Jurkat, Clone E6-1 (cell line): ENCODE data around the gene RPAIN.
"Not testable (repeated sequence)": the region's sequence is repeated elsewhere in the genome, so short reads cannot be mapped to it uniquely, and the experiment has no call there.

Experiments used
- DNase-seq: peaks from one replicate; pipeline ENCODE4 v3.0.0-alpha.2; 2011; ENCODE audit warnings: low read depth, low spot score
- H3K4me3 ChIP-seq: 2 replicates; pipeline ENCODE4 v1.5.1; 2011; ENCODE audit warnings: mild to moderate bottlenecking, low read length, control low read depth, moderate library complexity

Gene RPAIN

GRCh38 chr17:5424909-5425308 lies 4.9 kb downstream of the RPAIN start:
- no peak overlapping the region for H3K4me3 ChIP-seq
- DNase-seq, result no peak

GRCh38 chr17:5425826-5426225 lies 5.8 kb downstream of the RPAIN start:
- no peak for DNase-seq
- no peak overlapping the region for H3K4me3 ChIP-seq

- no peak overlapping the region for H3K4me3 ChIP-seq
- no peak for DNase-seq
Observed at GRCh38 chr17:5429191-5429887, 9.4 kb downstream of the RPAIN start.

GRCh38 chr17:5430413-5430999 lies 10.5 kb downstream of the RPAIN start:
- H3K4me3 ChIP-seq, result no peak overlapping the region
- DNase-seq, result no peak

- not testable (repeated sequence) for DNase-seq
Observed at GRCh38 chr17:5431234-5431633, 11.3 kb downstream of the RPAIN start.

GRCh38 chr17:5431949-5432556 lies 12.1 kb downstream of the RPAIN start:
- DNase-seq, result no peak
- H3K4me3 ChIP-seq, result no peak overlapping the region

More at GRCh38 chr17:5431234-5431633, 11.3 kb downstream of the RPAIN start:
- H3K4me3 ChIP-seq, result not testable (repeated sequence)

GRCh38 chr17:5434984-5435383 lies 15.0 kb downstream of the RPAIN start:
- H3K4me3 ChIP-seq, result no peak overlapping the region
- DNase-seq, result no peak

- not testable (repeated sequence) for H3K4me3 ChIP-seq
- DNase-seq, result peak; percentile 57
Observed at GRCh38 chr17:5435781-5436315, 15.9 kb downstream of the RPAIN start.

GRCh38 chr17:5437721-5438317 lies 17.8 kb downstream of the RPAIN start:
- H3K4me3 ChIP-seq, result peak overlapping the region; percentile 95
- DNase-seq, result no peak

GRCh38 chr17:5438716-5439445 lies 18.9 kb downstream of the RPAIN start, which contains the start of gene C1QBP:
C1QBP (minus strand) TSS chr17:5439155; CDS start chr17:5439073, 82 bp downstream.
- peak within 1 kb of the TSS; percentile 95 for H3K4me3 ChIP-seq
- peak; percentile 91 for DNase-seq

GRCh38 chr17:5439446-5439764 lies 19.4 kb downstream of the RPAIN start:
- H3K4me3 ChIP-seq, result peak overlapping the region; percentile 95
- DNase-seq, result no peak

GRCh38 chr17:5443728-5444127 lies 23.7 kb downstream of the RPAIN start:
- DNase-seq, result no peak
- H3K4me3 ChIP-seq, result no peak overlapping the region

GRCh38 chr17:5444209-5444608 lies 24.2 kb downstream of the RPAIN start:
- H3K4me3 ChIP-seq, result no peak overlapping the region
- DNase-seq, result no peak

- no peak for DNase-seq
- no peak overlapping the region for H3K4me3 ChIP-seq
Observed at GRCh38 chr17:5446786-5447185, 26.8 kb downstream of the RPAIN start.

- no peak overlapping the region for H3K4me3 ChIP-seq
- peak; percentile 31 for DNase-seq
Observed at GRCh38 chr17:5464717-5465507, 44.9 kb downstream of the RPAIN start.

- H3K4me3 ChIP-seq, result no peak overlapping the region
- DNase-seq, result no peak
Observed at GRCh38 chr17:5466295-5466694, 46.3 kb downstream of the RPAIN start.

- no peak for DNase-seq
- peak overlapping the region; percentile 91 for H3K4me3 ChIP-seq
Observed at GRCh38 chr17:5467416-5467815, 47.4 kb downstream of the RPAIN start.

GRCh38 chr17:5468075-5468473 lies 48.1 kb downstream of the RPAIN start:
- peak overlapping the region; percentile 91 for H3K4me3 ChIP-seq
- DNase-seq, result no peak

GRCh38 chr17:5472511-5472910 lies 52.5 kb downstream of the RPAIN start:
- DNase-seq, result no peak
- H3K4me3 ChIP-seq, result no peak overlapping the region
